ENCODE measurements around the gene PARP3. TPM values are rescaled to one million over a fixed set of nuclear protein-coding genes. Genes with fewer than 3 reads are reported as not detected.

PARP3 gene
- total RNA-seq, 4 donors from 2014 or later: 32.1 to 50.8 (median 47.1) TPM

GRCh38 chr3:51960386-51960785 lies 18.2 kb downstream of the PARP3 start:
- intact Hi-C loops (cut with DNase I): no loop called here
- Histone ChIP-seq H3K9me3 (no peaks in the 10 kb centered on the region), H3K27me3 (no peaks in the 10 kb centered on the region), H3K27ac (no peak overlapping the region), H3K36me3 (no peaks in the 10 kb centered on the region), H3K4me3 (replicated peaks in 1 of 3) (no peak overlapping the region), H3K4me1 (peaks cover 5 to 16% of the 10 kb centered on the region in 2 donors)
- no peak for DNase-seq
- WGBS, 2 donors: 95 to 96% methylated on average over 10 of the region's 10 CpGs
- TF ChIP-seq CTCF (IDR thresholded peaks at IDR 0.05) (no peak), POLR2A (IDR thresholded peaks at IDR 0.05) (no peak)

- 87 to 94% methylated on average over 10 to 18 of the region's 18 CpGs for WGBS, 2 donors
- intact Hi-C loops (cut with DNase I): no loop called here
- DNase-seq: no peak
- H3K4me1 ChIP-seq: peaks cover 6 to 10% of the 10 kb centered on the region in 2 donors
- no peaks in the 10 kb centered on the region for H3K9me3 ChIP-seq
- H3K27me3 ChIP-seq: no peaks in the 10 kb centered on the region
- no peak overlapping the region for H3K4me3 ChIP-seq (replicated peaks in 1 of 3)
- no peaks in the 10 kb centered on the region for H3K36me3 ChIP-seq
- TF ChIP-seq CTCF (IDR thresholded peaks at IDR 0.05): no peak
- no peak for TF ChIP-seq POLR2A (IDR thresholded peaks at IDR 0.05)
- H3K27ac ChIP-seq: no peak overlapping the region
These were observed 18.8 kb downstream of the PARP3 start for GRCh38 chr3:51961011-51961410.

- no peak for DNase-seq
- 59 to 74% methylated on average over 9 of the region's 9 CpGs for WGBS, 2 donors
- Histone ChIP-seq H3K4me1 (peaks cover 9 to 10% of the 10 kb centered on the region in 2 donors), H3K36me3 (no peaks in the 10 kb centered on the region), H3K9me3 (no peaks in the 10 kb centered on the region), H3K4me3 (replicated peaks in 1 of 3) (no peak overlapping the region), H3K27me3 (no peaks in the 10 kb centered on the region), H3K27ac (no peak overlapping the region)
- TF ChIP-seq POLR2A (IDR thresholded peaks at IDR 0.05) (no peak), CTCF (IDR thresholded peaks at IDR 0.05) (no peak)
- intact Hi-C loops (cut with DNase I): no loop called here
These were observed 19.7 kb downstream of the PARP3 start for GRCh38 chr3:51961602-51962569.

GRCh38 chr3:51962854-51963530 lies 20.8 kb downstream of the PARP3 start:
- Histone ChIP-seq H3K27me3 (no peaks in the 10 kb centered on the region), H3K9me3 (no peaks in the 10 kb centered on the region), H3K4me1 (peaks cover 10 to 11% of the 10 kb centered on the region in 2 donors), H3K36me3 (no peaks in the 10 kb centered on the region), H3K4me3 (replicated peaks in 1 of 3) (no peak overlapping the region), H3K27ac (no peak overlapping the region)
- WGBS, 2 donors: 69 to 71% methylated on average over 5 to 6 of the region's 6 CpGs
- no peak for DNase-seq
- intact Hi-C loops (cut with DNase I): no loop called here
- TF ChIP-seq POLR2A (IDR thresholded peaks at IDR 0.05) (no peak), CTCF (IDR thresholded peaks at IDR 0.05) (no peak)

All from thyroid gland (tissue), 4 donors.